Inflammatory macrophage treated with lipopolysaccharide for 4 hours (primary cell): Measurements from ENCODE around the gene PRPF8.
"Not testable (repeated sequence)": the region's sequence is repeated elsewhere in the genome, so short reads cannot be mapped to it uniquely, and the experiment has no call there.

Experiments
- DNase-seq: peaks from one replicate; pipeline ENCODE4 v3.0.0-alpha.2; 2020

Gene PRPF8

GRCh38 chr17:1716076-1716911 lies 31.6 kb upstream of the PRPF8 start:
- DNase-seq: peak; percentile 100

DNA sequence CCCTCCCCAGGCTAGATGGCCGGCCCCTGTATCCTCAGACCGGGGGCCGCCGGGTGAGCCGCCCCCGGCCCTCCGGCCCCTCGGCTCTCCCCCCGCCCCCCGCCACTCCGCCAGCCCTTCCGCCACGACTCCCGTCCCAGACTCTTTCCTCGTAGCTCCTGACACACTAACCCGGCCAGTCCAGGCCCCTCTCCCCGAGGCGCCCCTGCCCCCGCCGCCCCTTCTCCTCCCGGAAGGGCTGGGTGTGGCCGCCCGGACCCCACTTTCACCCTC lies 31.1 kb upstream of the PRPF8 start:
- no peak for DNase-seq

- DNase-seq: peak; percentile 84
Measured at GRCh38 chr17:1714980-1715802, 30.5 kb upstream of the PRPF8 start.

- peak; percentile 85 for DNase-seq
Measured at GRCh38 chr17:1714427-1714979, 29.8 kb upstream of the PRPF8 start.

- DNase-seq: no peak
Measured at GRCh38 chr17:1713878-1714426, 29.3 kb upstream of the PRPF8 start.

DNA sequence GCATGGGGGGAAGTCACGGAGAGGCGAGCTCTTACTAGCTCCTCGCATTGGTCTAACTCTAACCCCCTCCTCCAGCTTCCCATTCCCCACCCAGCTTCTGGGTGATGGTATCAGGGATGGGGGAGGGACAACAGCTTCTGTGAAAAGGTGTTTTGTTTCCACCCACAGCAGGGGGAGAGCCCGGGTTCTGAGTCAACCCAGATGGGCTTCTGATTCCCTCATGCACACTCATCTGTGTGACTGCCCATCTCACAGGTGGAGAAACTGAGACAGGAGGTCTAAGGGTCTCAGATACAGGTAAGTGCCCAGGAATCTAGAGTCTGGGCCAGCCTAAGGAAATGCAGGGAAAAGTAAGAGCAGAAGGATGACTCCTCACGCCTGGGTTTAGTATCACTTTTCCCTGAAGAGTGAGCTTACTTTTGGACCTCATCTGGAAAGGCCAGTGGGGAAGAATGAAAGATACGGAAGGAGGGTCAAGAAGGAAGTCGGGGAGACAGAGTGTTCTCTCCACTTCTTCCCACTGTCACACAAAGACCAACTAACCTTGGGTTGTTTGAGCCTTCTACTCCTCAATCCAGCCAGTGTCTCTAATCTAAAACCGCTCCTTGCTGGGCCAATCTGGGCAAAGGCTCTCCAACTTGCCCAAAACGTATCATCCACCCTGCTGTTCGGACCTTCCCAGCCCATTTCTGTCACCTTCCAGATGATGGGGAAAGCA lies 28.7 kb upstream of the PRPF8 start:
- no peak for DNase-seq

- DNase-seq: no peak
Measured at GRCh38 chr17:1712271-1712670, 27.6 kb upstream of the PRPF8 start.

- DNase-seq: no peak
Measured at GRCh38 chr17:1711804-1712203, 27.1 kb upstream of the PRPF8 start.

GRCh38 chr17:1710807-1711553 lies 26.3 kb upstream of the PRPF8 start:
- DNase-seq: no peak

DNA sequence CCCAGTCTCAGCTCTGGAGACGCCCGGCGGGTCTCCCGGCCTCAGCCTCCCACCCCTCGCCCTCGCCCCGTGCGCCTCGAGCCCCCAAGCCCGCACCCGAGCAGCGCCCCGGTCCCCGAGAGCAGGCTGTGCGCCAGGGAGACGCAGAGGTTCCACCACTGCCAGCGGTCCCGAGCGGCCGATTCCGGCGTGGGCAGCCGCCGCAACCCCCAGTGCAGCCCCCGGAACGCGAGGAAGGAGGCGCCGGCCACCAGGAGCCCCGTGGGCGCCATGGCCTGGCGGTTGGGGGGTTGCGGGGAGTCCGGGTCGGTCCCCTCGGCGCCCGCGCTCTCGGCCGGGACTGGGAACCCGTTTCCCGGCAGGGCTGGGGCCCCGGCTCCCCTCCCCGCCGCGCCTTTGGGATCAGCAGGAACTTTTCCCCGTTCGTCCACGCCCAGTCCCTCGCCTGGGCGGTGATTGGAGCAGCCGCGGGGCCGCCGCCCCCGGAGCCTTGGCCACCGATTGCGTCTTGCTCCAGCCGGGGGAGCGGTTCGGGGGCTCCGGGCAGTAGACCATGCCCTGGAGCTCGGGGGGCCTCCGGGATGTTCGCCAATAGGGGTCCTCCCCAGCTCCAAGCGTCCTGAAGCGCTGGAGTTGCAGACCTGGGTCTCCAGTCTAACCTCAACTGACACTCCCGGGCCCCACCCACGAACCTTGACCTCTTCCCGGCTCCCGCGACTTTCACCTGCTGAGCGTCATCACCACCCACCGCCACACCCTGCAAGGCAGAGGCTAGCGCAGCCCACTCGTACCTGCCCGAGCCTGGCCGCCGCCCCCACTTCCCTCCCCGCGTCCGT lies 25.5 kb upstream of the PRPF8 start, which contains the start of gene TLCD2:
Gene TLCD2, minus strand, starts transcription at position 407 of the 836 bp plus-strand sequence. Its CDS starts 135 bp downstream, at position 272.
- DNase-seq: peak; percentile 50

- DNase-seq: no peak
Measured at GRCh38 chr17:1709403-1709951, 24.8 kb upstream of the PRPF8 start.

DNA sequence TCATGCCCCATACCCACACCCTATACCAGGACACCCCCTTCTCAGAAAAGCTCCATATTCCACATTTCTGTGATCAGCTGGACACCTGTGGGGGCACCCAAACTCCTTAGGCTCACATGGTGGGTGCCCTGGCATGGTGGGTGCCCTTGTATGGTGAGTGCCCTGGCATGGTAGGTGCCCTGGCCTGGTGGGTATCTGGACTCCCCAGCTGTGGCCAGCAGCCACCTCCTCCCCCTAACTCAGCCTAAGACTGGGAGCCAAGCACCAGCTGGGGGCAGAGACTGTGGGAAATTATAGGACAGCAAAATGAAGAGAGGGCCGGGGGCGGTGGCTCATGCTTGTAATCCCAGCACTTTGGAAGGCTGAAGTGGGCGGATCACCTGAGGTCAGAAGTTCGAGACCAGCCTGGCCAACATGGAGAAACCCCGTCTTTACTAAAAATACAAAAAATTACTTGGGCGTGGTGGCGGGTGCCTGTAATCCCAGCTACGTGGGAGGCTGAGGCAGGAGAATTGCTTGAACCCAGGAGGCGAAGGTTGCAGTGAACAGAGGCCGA lies 24.2 kb upstream of the PRPF8 start:
- not testable (repeated sequence) for DNase-seq

- no peak for DNase-seq
Measured at GRCh38 chr17:1707107-1707506, 22.4 kb upstream of the PRPF8 start.

- no peak for DNase-seq
Measured at GRCh38 chr17:1705004-1705403, 20.3 kb upstream of the PRPF8 start.

DNA sequence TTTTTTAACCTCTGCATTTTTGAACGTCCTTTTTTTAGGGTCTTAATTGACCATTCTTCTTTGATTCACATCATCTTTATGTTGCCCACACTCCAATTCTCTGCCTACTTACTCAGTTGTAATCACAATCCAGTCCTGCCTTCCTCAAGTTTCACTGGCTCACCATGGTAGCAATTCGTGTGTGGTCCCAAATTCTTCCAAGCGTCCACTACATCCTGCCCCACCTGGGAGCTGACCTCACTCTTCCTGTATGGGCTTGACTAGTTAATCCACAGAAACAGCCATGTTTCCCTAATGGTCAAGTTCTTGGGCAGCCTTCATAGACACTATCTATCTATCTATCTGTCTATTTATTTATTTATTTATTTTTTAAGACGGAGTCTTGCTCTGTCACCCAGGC lies 18.4 kb upstream of the PRPF8 start:
- no peak for DNase-seq

DNA sequence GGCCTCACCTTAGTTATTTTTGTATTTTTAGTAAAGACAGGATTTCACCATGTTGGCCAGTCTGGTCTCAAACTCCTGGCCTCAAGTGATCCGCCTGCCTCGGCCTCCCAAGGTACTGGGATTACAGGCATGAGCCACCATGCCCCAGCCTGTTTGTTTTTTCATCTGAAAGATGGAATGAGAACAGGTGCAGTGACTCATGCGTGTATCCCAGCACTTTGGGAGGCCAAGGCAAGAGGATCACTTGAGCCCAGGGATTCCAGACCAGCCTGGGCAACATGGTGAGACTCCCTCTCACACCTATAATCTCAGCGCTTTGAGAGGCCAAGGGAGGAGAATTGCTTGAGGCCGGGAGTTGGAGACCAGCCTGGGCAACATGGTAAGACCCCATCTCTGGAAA lies 15.2 kb upstream of the PRPF8 start:
- DNase-seq: not testable (repeated sequence)

DNA sequence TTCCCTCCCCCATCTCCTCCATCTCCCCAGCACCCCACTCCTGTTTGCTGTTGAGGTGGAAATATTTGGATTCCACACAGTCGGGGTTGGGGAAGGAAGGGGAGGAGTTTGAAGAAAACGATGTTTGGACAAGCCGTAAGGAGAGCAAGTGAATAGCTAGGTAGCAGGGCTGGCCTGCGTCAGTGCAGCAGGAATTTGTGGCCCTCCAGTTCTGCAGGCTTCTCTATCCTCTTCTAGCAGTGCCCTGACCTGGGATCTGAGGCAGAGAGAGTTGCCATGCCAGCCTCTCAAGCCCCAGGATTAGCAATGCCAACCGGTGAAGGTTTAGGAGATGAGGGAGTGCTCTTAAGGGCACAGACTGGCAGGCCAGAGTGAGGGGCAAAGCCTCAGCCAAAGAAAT lies 13.0 kb upstream of the PRPF8 start:
- DNase-seq: no peak

- peak; percentile 19 for DNase-seq
Measured at GRCh38 chr17:1695365-1695764, 10.7 kb upstream of the PRPF8 start.

DNA sequence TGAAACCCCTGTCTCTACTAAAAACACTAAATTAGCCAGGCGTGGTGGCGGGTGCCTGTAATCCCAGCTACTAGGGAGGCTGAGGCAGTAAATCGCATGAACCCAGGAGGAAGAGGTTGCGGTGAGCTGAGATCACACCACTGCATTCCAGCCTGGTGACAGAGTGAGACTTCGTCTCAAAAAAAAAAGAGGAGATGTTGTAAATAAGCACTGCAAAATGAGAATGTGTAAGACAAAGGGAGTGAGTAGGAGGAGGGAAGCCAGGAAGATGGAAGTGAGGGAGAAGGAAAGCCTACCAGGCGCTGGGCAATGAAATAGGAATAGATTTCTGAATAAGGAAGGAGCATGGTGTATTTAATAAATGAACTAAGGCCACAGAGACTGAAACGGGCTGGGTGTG lies 8.7 kb upstream of the PRPF8 start:
- no peak for DNase-seq

DNA sequence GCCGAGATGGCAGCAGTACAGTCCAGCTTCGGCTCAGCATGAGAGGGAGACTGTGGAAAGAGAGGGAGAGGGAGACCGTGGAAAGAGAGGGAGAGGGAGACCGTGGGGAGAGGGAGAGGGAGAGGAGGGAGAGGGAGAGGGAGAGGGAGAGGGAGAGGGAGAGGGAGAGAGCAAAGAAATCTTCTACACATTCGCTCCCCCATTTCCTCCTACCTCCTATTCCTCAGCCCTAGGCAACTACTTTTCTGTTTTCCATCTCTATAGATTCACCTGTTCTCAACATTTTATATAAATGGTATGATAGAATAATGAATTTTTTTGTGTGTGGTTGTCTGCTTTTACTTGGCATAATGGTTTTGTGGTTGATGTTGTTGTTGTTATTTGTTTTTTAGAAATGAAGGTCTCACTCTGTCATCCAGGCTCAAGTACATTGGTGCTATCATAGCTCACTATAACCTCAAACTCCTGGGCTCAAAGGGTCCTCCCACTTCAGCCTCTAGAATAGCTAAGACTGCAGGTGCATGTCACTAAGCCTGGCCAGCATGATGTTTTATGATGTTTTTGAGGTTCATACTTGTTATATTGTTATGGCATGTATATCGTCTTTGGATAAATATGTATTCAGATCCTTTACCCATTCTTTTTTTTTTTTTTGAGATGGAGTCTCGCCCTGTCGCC lies 6.0 kb upstream of the PRPF8 start:
- no peak for DNase-seq
